B cell (primary cell): ENCODE results near the gene GSTO2. TPM values are rescaled to one million over a fixed set of nuclear protein-coding genes. Genes with fewer than 3 reads are reported as not detected.

Experiments
- ATAC-seq: fragments of 200-7000 bp; cut with Tn5 transposase; one replicate; pipeline ENCODE4 v1.10.0; 2021; ENCODE audit warnings: low read depth, mild to moderate bottlenecking, moderate number of reproducible peaks, moderate library complexity
- CTCF ChIA-PET: fragments of 350-600 bp; sonication (Branson Sonifier 250); formaldehyde crosslinking; loops from one replicate; lab custom pipeline; 2021; ENCODE audit warnings: antibody characterized with exemption, inconsistent platforms; lab: Charles Lee
- POLR2A ChIA-PET: fragments of 350-600 bp; sonication (Branson Sonifier 250); formaldehyde crosslinking; loops from one replicate; lab custom pipeline; 2021; ENCODE audit warnings: antibody characterized with exemption; lab: Charles Lee
- DNase-seq: peaks from one replicate; pipeline ENCODE4 v3.0.0; 2013
- H2AFZ ChIP-seq: 2 replicates; pipeline ENCODE4 v1.6.1; 2012; ENCODE audit warnings: mild to moderate bottlenecking, low read depth, low read length; ENCODE audit not compliant: insufficient read depth, poor library complexity, severe bottlenecking
- H3K27ac ChIP-seq, 2 donors: 1 replicate in 1 of 2; 2 replicates in 1 of 2; pipeline ENCODE4 v1.5.1; 2012 to 2013; ENCODE audit warnings: low read length in 2 of 2, mild to moderate bottlenecking in 2 of 2, moderate library complexity in 1 of 2
- H3K27me3 ChIP-seq, 4 experiments: fragments of 200-600 bp in 1 of 4; sonication (generic) in 1 of 4; replicated peaks in 1 of 4; 1 replicate in 2 of 4; 2 replicates in 2 of 4; pipeline versions ENCODE4 v1.6.1 to v1.7.0; 2013 to 2016; ENCODE audit warnings: low read length in 3 of 4, mild to moderate bottlenecking in 2 of 4, mixed read lengths in 1 of 4, moderate library complexity in 1 of 4; ENCODE audit not compliant: insufficient read depth in 4 of 4, control insufficient read depth in 3 of 4; ENCODE audit errors: control extremely low read depth in 1 of 4
- H3K36me3 ChIP-seq, 2 experiments: replicated peaks in 1 of 2; 1 replicate in 1 of 2; 2 replicates in 1 of 2; pipeline versions ENCODE4 v1.6.1 to v1.7.1; 2013; ENCODE audit warnings: low read length in 1 of 2; ENCODE audit not compliant: insufficient read depth in 2 of 2, control insufficient read depth in 1 of 2; ENCODE audit errors: control extremely low read depth in 1 of 2, extremely low read depth in 1 of 2
- H3K4me1 ChIP-seq, 2 donors: fragments of 200-600 bp in 1 of 2; sonication (generic) in 1 of 2; 1 replicate in 1 of 2; 2 replicates in 1 of 2; pipeline versions ENCODE4 v1.5.1 to v1.6.1; 2013 to 2017; ENCODE audit warnings: low read length in 2 of 2; ENCODE audit not compliant: control insufficient read depth in 2 of 2, insufficient read depth in 2 of 2
- H3K4me2 ChIP-seq: replicated peaks from 2 replicates; pipeline ENCODE3; 2012; ENCODE audit warnings: mild to moderate bottlenecking, low read depth, low read length; ENCODE audit not compliant: poor library complexity, severe bottlenecking
- H3K4me3 ChIP-seq, 5 experiments: fragments of 200-600 bp in 1 of 5; sonication (generic) in 1 of 5; 1 replicate in 3 of 5; 2 replicates in 2 of 5; pipeline versions ENCODE4 v1.5.1 to v1.7.0; 2011 to 2016; ENCODE audit warnings: low read length in 4 of 5, mild to moderate bottlenecking in 4 of 5, low read depth in 2 of 5, control low read depth in 1 of 5, moderate library complexity in 1 of 5; ENCODE audit not compliant: insufficient read depth in 1 of 5; ENCODE audit errors: control extremely low read depth in 1 of 5, extremely low read depth in 1 of 5
- H3K79me2 ChIP-seq: fragments of 200-600 bp; sonication (generic); one replicate; pipeline ENCODE4 v1.6.0; 2016; ENCODE audit warnings: low read length; ENCODE audit not compliant: control insufficient read depth, insufficient read depth
- H3K9ac ChIP-seq: fragments of 200-600 bp; sonication (generic); 2 replicates; pipeline ENCODE4 v1.6.1; 2017; ENCODE audit warnings: mild to moderate bottlenecking, low read length, moderate library complexity
- H3K9me3 ChIP-seq, 3 donors: one replicate each; pipeline versions ENCODE4 v1.6.1 to v1.7.1; 2013; ENCODE audit warnings: low read length in 2 of 3; ENCODE audit not compliant: control insufficient read depth in 2 of 3, insufficient read depth in 1 of 3; ENCODE audit errors: control extremely low read depth in 1 of 3
- H4K20me1 ChIP-seq: 2 replicates; pipeline ENCODE4 v1.6.0; 2012; ENCODE audit warnings: mild to moderate bottlenecking, low read length; ENCODE audit not compliant: insufficient read depth, control insufficient read depth, poor library complexity, severe bottlenecking
- H3K27ac Mint-ChIP-seq: one replicate; pipeline ENCODE4 v1.8.0; 2021; ENCODE audit warnings: mixed read lengths
- H3K27me3 Mint-ChIP-seq: one replicate; pipeline ENCODE4 v1.8.0; 2021; ENCODE audit warnings: mixed read lengths
- H3K4me1 Mint-ChIP-seq: one replicate; pipeline ENCODE4 v1.8.0; 2021; ENCODE audit warnings: mixed read lengths
- H3K4me3 Mint-ChIP-seq: one replicate; pipeline ENCODE4 v1.8.0; 2021; ENCODE audit warnings: mixed read lengths
- H3K9me3 Mint-ChIP-seq: one replicate; pipeline ENCODE4 v1.8.0; 2022; ENCODE audit warnings: mixed read lengths; ENCODE audit not compliant: insufficient read depth
- CTCF ChIP-seq: fragments of 200-600 bp; IDR thresholded peaks from one replicate; pipeline ENCODE4 v1.8.0; 2022; ENCODE audit warnings: antibody characterized with exemption, mild to moderate bottlenecking
- EZH2 ChIP-seq: IDR thresholded peaks from 2 replicates; pipeline ENCODE4 v1.6.1; 2012; ENCODE audit warnings: borderline replicate concordance, low read depth, mild to moderate bottlenecking, moderate library complexity, low read length; ENCODE audit not compliant: insufficient read depth, poor library complexity, severe bottlenecking
- WGBS: methylation state at CpG from one replicate; pipeline ENCODE4 v1.1.5; 2013; ENCODE audit warnings: missing lambda C conversion rate; ENCODE audit not compliant: insufficient coverage; 5-methylcytosine and 5-hydroxymethylcytosine counted together
- intact Hi-C: fragments of 100-400 bp; cut with micrococcal nuclease; formaldehyde crosslinking; loops from one replicate; pipeline ENCODE4 v1.10.0; 2022
- polyA plus RNA-seq: library from polyadenylated mRNA; depleted of rRNA; stranded (reverse); fragments of >200 nt; gene quantifications from 2 replicates; pipeline ENCODE4 v1.2.3, GENCODE V29; 2012
- total RNA-seq, 2 donors: library from RNA; stranded (reverse); fragments of 120-200 nt in 1 of 2; gene quantifications; 1 replicate in 1 of 2; 2 replicates in 1 of 2; pipeline versions ENCODE4 v1.2.3 to v1.2.4, GENCODE V29; 2013 to 2022

The GSTO2 gene
- total and polyA plus RNA-seq, 2 donors (not counting 1 experiment from before 2014, with no cell fraction given): 0.16 to 0.89 TPM

GRCh38 chr10:104351919-104352318, 82.9 kb downstream of the GSTO2 start:
- Mint-ChIP-seq H3K27me3 (no peaks in the 10 kb centered on the region), H3K4me3 (peak overlapping the region; percentile 52), H3K4me1 (peaks cover 28% of the 10 kb centered on the region), H3K9me3 (no peaks in the 10 kb centered on the region), H3K27ac (no peak overlapping the region)
- ChIA-PET CTCF (interaction anchor here (0.6 to 15.7 kb wide), 11 partner anchors 15 to 121 kb away, joined by 3 to 594 read pairs (median 24); partner anchors contain the start of genes GSTO2 and ITPRIP), POLR2A (interaction anchor here (0.7 to 1.0 kb wide), 4 partner anchors 14 to 56 kb away, joined by 3 to 4 read pairs (median 3); no protein-coding TSS in a partner anchor)
- no CpG with 5 or more reads among the region's 1 CpG for WGBS
- DNase-seq (no peak), ATAC-seq (no peak)
- H3K27me3 ChIP-seq: peaks cover 0 to 5% (median 0%) of the 10 kb centered on the region in 4 experiments
- H3K4me2 ChIP-seq: peak overlapping the region; percentile 48
- peak overlapping the region; percentile 11 for H3K9ac ChIP-seq
- no peaks in the 10 kb centered on the region for H3K36me3 ChIP-seq
- TF ChIP-seq CTCF (no peak), EZH2 (no peak)
- H3K9me3 ChIP-seq: no peaks in the 10 kb centered on the region
- no peak overlapping the region for H3K27ac ChIP-seq
- H3K4me1 ChIP-seq: peaks cover 32 to 59% of the 10 kb centered on the region in 2 donors
- peak overlapping the region in 3 of 5 experiments; percentile 5 to 38 (median 34) for H3K4me3 ChIP-seq
- no peaks in the 10 kb centered on the region for H3K79me2 ChIP-seq
- H4K20me1 ChIP-seq: no peaks in the 10 kb centered on the region
- peak overlapping the region; percentile 29 for H2AFZ ChIP-seq
- intact Hi-C loops: no loop called here
